Measurements from ENCODE around the gene UBE2E3. TPM values are rescaled to one million over a fixed set of nuclear protein-coding genes. Genes with fewer than 3 reads are reported as not detected.

UBE2E3 gene
- total and polyA plus RNA-seq, 2 experiments from 2014 or later, result 151 to 211 TPM

DNA sequence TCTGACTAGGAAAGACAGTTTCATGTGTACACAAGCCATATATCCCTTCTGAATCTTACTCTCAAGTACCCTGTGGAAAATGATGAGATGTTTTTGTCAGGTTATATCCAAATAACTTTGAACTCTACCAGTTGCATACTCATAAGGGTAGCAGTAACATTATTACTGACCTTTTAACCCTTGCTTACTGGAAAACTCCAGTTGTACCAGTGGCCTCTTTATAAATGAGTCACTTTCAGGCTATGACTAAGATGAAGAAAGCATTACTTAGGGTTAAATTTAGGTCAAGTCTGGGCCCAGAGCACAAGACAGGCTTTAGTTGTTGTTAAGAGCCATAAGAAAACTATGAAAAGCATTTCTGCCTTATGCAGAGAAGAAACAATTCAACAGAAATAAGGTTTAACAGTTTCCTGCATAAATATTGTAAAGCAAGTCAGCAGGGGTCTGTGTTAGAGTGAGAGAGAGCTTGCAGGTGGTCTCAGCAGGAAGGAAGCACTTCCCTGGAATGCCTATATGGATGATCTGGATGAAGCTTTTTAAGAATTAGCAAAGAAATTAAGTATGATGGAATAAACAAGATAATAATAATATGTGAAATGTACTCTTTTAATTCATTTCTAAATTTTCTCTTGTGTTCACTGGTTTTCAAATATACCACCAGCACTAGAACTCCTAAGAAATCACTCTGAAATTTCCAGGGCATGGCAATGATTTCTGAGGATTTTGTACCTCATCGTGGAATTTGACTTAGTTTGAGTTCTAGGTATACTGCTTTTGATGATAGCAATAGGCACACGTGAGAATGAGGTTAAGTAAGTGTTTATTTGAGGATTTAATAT lies 126.6 kb downstream of the UBE2E3 start:
- Histone ChIP-seq H3K4me3 (no peak overlapping the region), H3K9me2 (replicated peaks; ENCODE audit: insufficient read depth) (no peaks in the 10 kb centered on the region), H2AFZ (no peak overlapping the region), H3K9me3 (ENCODE audit: low read depth) (no peaks in the 10 kb centered on the region), H3K4me1 (ENCODE audit: insufficient read depth) (no peaks in the 10 kb centered on the region), H4K20me1 (ENCODE audit: insufficient read depth, poor library complexity, severe bottlenecking) (no peaks in the 10 kb centered on the region), H3K27ac (no peak overlapping the region), H3K27me3 (no peaks in the 10 kb centered on the region), H3K79me2 (no peaks in the 10 kb centered on the region), H3K4me2 (no peak overlapping the region), H3K36me3 (replicated peaks; ENCODE audit: insufficient read depth, low read depth) (no peaks in the 10 kb centered on the region)
- TF ChIP-seq EZH2phosphoT487 (IDR thresholded peaks at IDR 0.05; ENCODE audit: low read depth, severe bottlenecking, unreplicated experiment), result no peak
- no peak for TF ChIP-seq EZH2 (IDR thresholded peaks at IDR 0.05; ENCODE audit: borderline replicate concordance)
- TF ChIP-seq, protein P1, sequence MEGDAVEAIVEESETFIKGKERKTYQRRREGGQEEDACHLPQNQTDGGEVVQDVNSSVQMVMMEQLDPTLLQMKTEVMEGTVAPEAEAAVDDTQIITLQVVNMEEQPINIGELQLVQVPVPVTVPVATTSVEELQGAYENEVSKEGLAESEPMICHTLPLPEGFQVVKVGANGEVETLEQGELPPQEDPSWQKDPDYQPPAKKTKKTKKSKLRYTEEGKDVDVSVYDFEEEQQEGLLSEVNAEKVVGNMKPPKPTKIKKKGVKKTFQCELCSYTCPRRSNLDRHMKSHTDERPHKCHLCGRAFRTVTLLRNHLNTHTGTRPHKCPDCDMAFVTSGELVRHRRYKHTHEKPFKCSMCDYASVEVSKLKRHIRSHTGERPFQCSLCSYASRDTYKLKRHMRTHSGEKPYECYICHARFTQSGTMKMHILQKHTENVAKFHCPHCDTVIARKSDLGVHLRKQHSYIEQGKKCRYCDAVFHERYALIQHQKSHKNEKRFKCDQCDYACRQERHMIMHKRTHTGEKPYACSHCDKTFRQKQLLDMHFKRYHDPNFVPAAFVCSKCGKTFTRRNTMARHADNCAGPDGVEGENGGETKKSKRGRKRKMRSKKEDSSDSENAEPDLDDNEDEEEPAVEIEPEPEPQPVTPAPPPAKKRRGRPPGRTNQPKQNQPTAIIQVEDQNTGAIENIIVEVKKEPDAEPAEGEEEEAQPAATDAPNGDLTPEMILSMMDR (IDR thresholded peaks at IDR 0.05; ENCODE audit: poor library complexity), result no peak
- 69% methylated on average over 2 of the region's 2 CpGs for WGBS (ENCODE audit: low lambda C conversion rate, missing lambda C conversion rate)
- DNase-seq (ENCODE audit: low spot score), result peak; percentile 46

DNA sequence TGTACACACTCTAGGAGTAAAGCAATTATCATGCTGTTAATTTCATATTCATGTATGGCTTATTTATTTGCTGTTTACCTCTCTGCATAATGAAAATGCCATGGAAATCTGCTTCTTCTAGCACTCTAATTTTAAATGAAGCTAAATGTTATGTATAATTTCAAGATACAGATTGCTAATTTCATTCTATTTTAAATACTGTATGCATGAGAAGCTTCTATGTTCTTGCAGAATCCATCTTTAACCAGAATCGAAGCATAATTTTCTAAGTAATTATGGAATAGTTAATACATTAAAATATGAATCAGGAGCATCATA lies 127.2 kb downstream of the UBE2E3 start:
- no peaks in the 10 kb centered on the region for H3K27me3 ChIP-seq
- no peak overlapping the region for H3K4me2 ChIP-seq
- WGBS (ENCODE audit: low lambda C conversion rate, missing lambda C conversion rate), result 94% methylated on average over 1 of the region's 1 CpG
- H2AFZ ChIP-seq, result no peak overlapping the region
- no peak for TF ChIP-seq EZH2 (IDR thresholded peaks at IDR 0.05; ENCODE audit: borderline replicate concordance)
- TF ChIP-seq EZH2phosphoT487 (IDR thresholded peaks at IDR 0.05; ENCODE audit: low read depth, severe bottlenecking, unreplicated experiment), result no peak
- TF ChIP-seq, protein P1 (IDR thresholded peaks at IDR 0.05; ENCODE audit: poor library complexity), result no peak
- H3K9me2 ChIP-seq (replicated peaks; ENCODE audit: insufficient read depth), result no peaks in the 10 kb centered on the region
- DNase-seq (ENCODE audit: low spot score), result no peak
- H3K4me1 ChIP-seq (ENCODE audit: insufficient read depth), result no peaks in the 10 kb centered on the region
- H4K20me1 ChIP-seq (ENCODE audit: insufficient read depth, poor library complexity, severe bottlenecking), result no peaks in the 10 kb centered on the region
- H3K79me2 ChIP-seq, result no peaks in the 10 kb centered on the region
- no peak overlapping the region for H3K27ac ChIP-seq
- no peak overlapping the region for H3K4me3 ChIP-seq
- H3K36me3 ChIP-seq (replicated peaks; ENCODE audit: insufficient read depth, low read depth), result no peaks in the 10 kb centered on the region
- no peaks in the 10 kb centered on the region for H3K9me3 ChIP-seq (ENCODE audit: low read depth)

DNA sequence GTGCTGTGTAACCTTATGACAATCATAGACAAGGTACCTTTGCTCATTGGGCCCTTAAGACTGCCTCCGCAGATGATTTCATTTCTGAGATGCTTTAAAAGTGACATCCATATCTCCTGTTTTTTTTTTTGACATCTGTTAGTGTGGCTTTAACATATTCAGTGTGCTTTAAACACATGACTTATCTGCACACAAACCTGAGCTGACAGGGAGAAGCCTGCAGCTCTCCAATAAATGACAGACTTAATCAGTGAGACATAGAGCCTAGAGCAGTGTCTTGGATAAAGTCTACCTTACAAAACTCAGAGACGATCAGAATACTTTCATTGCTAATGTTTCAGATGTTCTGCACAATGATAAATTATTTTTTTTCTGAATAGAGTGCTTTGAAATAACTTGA lies 130.7 kb downstream of the UBE2E3 start:
- H4K20me1 ChIP-seq (ENCODE audit: insufficient read depth, poor library complexity, severe bottlenecking), result no peaks in the 10 kb centered on the region
- H3K4me2 ChIP-seq, result no peak overlapping the region
- H3K4me1 ChIP-seq (ENCODE audit: insufficient read depth), result no peaks in the 10 kb centered on the region
- WGBS (ENCODE audit: low lambda C conversion rate, missing lambda C conversion rate), result 77% methylated on average over 2 of the region's 2 CpGs
- TF ChIP-seq EZH2phosphoT487 (IDR thresholded peaks at IDR 0.05; ENCODE audit: low read depth, severe bottlenecking, unreplicated experiment), result no peak
- no peak for TF ChIP-seq EZH2 (IDR thresholded peaks at IDR 0.05; ENCODE audit: borderline replicate concordance)
- TF ChIP-seq, protein P1 (IDR thresholded peaks at IDR 0.05; ENCODE audit: poor library complexity), result no peak
- no peaks in the 10 kb centered on the region for H3K79me2 ChIP-seq
- no peaks in the 10 kb centered on the region for H3K9me3 ChIP-seq (ENCODE audit: low read depth)
- H2AFZ ChIP-seq, result no peak overlapping the region
- H3K36me3 ChIP-seq (replicated peaks; ENCODE audit: insufficient read depth, low read depth), result no peaks in the 10 kb centered on the region
- H3K9me2 ChIP-seq (replicated peaks; ENCODE audit: insufficient read depth), result no peaks in the 10 kb centered on the region
- no peak overlapping the region for H3K4me3 ChIP-seq
- H3K27ac ChIP-seq, result no peak overlapping the region
- no peaks in the 10 kb centered on the region for H3K27me3 ChIP-seq
- no peak for DNase-seq (ENCODE audit: low spot score)

Measured in hepatocyte (in vitro differentiated cells).